ENCODE results near the gene WBP4. TPM values are rescaled to one million over a fixed set of nuclear protein-coding genes. Genes with fewer than 3 reads are reported as not detected.

The WBP4 gene
- total RNA-seq (2012; rRNA removed) (4.3 and 11.4 TPM in 2 replicates), polyA plus RNA-seq (2012; rRNA removed) (9.6 and 11.0 TPM in 2 replicates), Bru-seq, nascent RNA (percentile 87 among the genes with signal in this experiment), BruChase-seq, experiment 1, labeled RNA remaining after a 6-hour chase (percentile 76 among the genes with signal in this experiment), BruChase-seq, experiment 2, labeled RNA remaining after a 2-hour chase (percentile 78 among the genes with signal in this experiment)
- polyA plus RNA-seq (2012; cell fraction: cytosol; rRNA removed) = 1.1 and 1.7 TPM in 2 replicates
- 0.85 and 6.2 TPM in 2 replicates for polyA plus RNA-seq (2012; cell fraction: nucleus; rRNA removed; ENCODE audit: low replicate concordance)
- long read RNA-seq, transcript WBP4-201 (10 exons, 2,623 nt) = major isoform, 8 of 20 reads
- long read RNA-seq, partial matches to known transcripts = 12 of 20 reads
- long read RNA-seq, other reads (novel, unspliced or antisense) = 0 of 20 reads

GRCh38 chr13:41061075-41061913 is at the start of gene WBP4:
Gene WBP4, plus strand, starts transcription at chr13:41061509. Its CDS starts 165 bp downstream, at chr13:41061674.
- H2AFZ ChIP-seq (replicated peaks; ENCODE audit: low read length, poor library complexity) = peak within 1 kb of the TSS; percentile 91
- in situ Hi-C loops (cut with MboI; ENCODE audit: low sequenced_read_pairs) (no loop called here), dilution Hi-C loops (cut with HindIII; ENCODE audit: low sequenced_read_pairs, unreplicated experiment) (no loop called here), intact Hi-C loops (cut with micrococcal nuclease) (loop anchor here (2.0 to 5.0 kb wide), 3 partner anchors 89 to 272 kb away; partner anchors contain the start of genes NAA16 and SLC25A15)
- peak within 1 kb of the TSS; percentile 94 for H2BK5ac ChIP-seq (ENCODE audit: low read depth, low read length, poor library complexity, severe bottlenecking)
- ChIA-PET CTCF (interaction anchor here (0.6 to 0.8 kb wide), 2 partner anchors 86 to 272 kb away, joined by 3 read pairs; partner anchors contain the start of gene SLC25A15), POLR2A (ENCODE audit: unreplicated experiment) (no interaction called here)
- H4K91ac ChIP-seq (ENCODE audit: insufficient read depth, low read depth, low read length) = peak within 1 kb of the TSS; percentile 99
- peak within 1 kb of the TSS; percentile 84 for H2BK20ac ChIP-seq (ENCODE audit: low read depth, low read length)
- peak; percentile 95 for DNase-seq
- H3K9me1 ChIP-seq (ENCODE audit: insufficient read depth, low read length) = peaks cover 8% of the 10 kb centered on the region
- peak within 1 kb of the TSS; percentile 82 for H3K4me3 ChIP-seq (ENCODE audit: insufficient read depth, low read depth, low read length)
- no peaks in the 10 kb centered on the region for H3K27me3 ChIP-seq (ENCODE audit: control insufficient read depth, insufficient read depth, low read length)
- peak within 1 kb of the TSS; percentile 93 for H3K27ac ChIP-seq (ENCODE audit: insufficient read depth, low read length)
- H3K56ac ChIP-seq (ENCODE audit: extremely low read depth, insufficient read depth, low read length) = peak within 1 kb of the TSS; percentile 99
- peak within 1 kb of the TSS; percentile 98 for H3K23ac ChIP-seq (ENCODE audit: low read depth, low read length)
- H4K20me1 ChIP-seq (ENCODE audit: insufficient read depth, low read length) = peaks cover 28% of the 10 kb centered on the region
- peaks cover 4% of the 10 kb centered on the region for H3K36me3 ChIP-seq (ENCODE audit: control insufficient read depth, insufficient read depth, low read length)
- H3K18ac ChIP-seq (ENCODE audit: low read depth, low read length) = peak within 1 kb of the TSS; percentile 95
- peak within 1 kb of the TSS; percentile 97 for H2AK9ac ChIP-seq (replicated peaks; ENCODE audit: low read depth, low read length, poor library complexity)
- H3K4ac ChIP-seq (ENCODE audit: low read depth, low read length) = peak within 1 kb of the TSS; percentile 95
- peak within 1 kb of the TSS; percentile 67 for H2AK5ac ChIP-seq (ENCODE audit: low read depth, low read length)
- H4K5ac ChIP-seq (ENCODE audit: low read depth, low read length) = peak within 1 kb of the TSS; percentile 90
- H3K14ac ChIP-seq (replicated peaks; ENCODE audit: low read depth, low read length) = peak within 1 kb of the TSS; percentile 96
- WGBS, 2 experiments (ENCODE audit: extremely low coverage in 2 of 2, insufficient read length in 1 of 2) = 0% methylated on average over 16 of the region's 71 CpGs; no CpG with 5 or more reads in 1 of the 2 experiments
- peaks cover 6% of the 10 kb centered on the region for H3K4me1 ChIP-seq (ENCODE audit: control insufficient read depth, insufficient read depth, low read length)
- peak within 1 kb of the TSS; percentile 86 for H3K4me2 ChIP-seq (ENCODE audit: low read depth, low read length)
- BruUV-seq (replicated peaks) = no TSS peak
- peak within 1 kb of the TSS; percentile 90 for H2BK120ac ChIP-seq (ENCODE audit: low read depth, low read length)
- H3K79me1 ChIP-seq (ENCODE audit: low read depth in 1 of 2, low read length in 2 of 2) = peaks cover 3 to 28% of the 10 kb centered on the region in 2 experiments; a peak in 3 of 4 replicates
- ATAC-seq (ENCODE audit: low read depth) = peak; percentile 70
- no peaks in the 10 kb centered on the region for H3K9me3 ChIP-seq (ENCODE audit: control insufficient read depth, insufficient read depth, low read length)
- H4K8ac ChIP-seq (ENCODE audit: low read depth in 2 of 2, low read length in 2 of 2) = peak within 1 kb of the TSS; percentile 91 to 98
- H3K9ac ChIP-seq (ENCODE audit: low read depth, low read length) = peak within 1 kb of the TSS; percentile 94
- H2BK15ac ChIP-seq (ENCODE audit: low read depth, low read length) = peak within 1 kb of the TSS; percentile 87; the same call in 2 of the 3 replicates
- TF ChIP-seq MAZ (IDR thresholded peaks at IDR 0.05; ENCODE audit: borderline replicate concordance, low read depth, low read length) = peak; percentile 74
- no peak for TF ChIP-seq RFX5 (IDR thresholded peaks at IDR 0.05; ENCODE audit: low read depth, low read length)
- no peak for TF ChIP-seq ELK1 (IDR thresholded peaks at IDR 0.05; ENCODE audit: borderline replicate concordance, low read depth, low read length)
- peak; percentile 25; the same call in 1 of the 2 replicates for TF ChIP-seq MXI1 (IDR thresholded peaks at IDR 0.05; ENCODE audit: borderline replicate concordance, low read depth, low read length)
- TF ChIP-seq CHD1 (IDR thresholded peaks at IDR 0.05; ENCODE audit: low read depth, low read length) = peak; percentile 83; the same call in 1 of the 2 replicates
- TF ChIP-seq FOS (IDR thresholded peaks at IDR 0.05; ENCODE audit: low read depth, low read length) = no peak
- TF ChIP-seq RAD21 (IDR thresholded peaks at IDR 0.05; ENCODE audit: low read length) = no peak; the same call in 1 of the 2 replicates
- TF ChIP-seq, protein P1, sequence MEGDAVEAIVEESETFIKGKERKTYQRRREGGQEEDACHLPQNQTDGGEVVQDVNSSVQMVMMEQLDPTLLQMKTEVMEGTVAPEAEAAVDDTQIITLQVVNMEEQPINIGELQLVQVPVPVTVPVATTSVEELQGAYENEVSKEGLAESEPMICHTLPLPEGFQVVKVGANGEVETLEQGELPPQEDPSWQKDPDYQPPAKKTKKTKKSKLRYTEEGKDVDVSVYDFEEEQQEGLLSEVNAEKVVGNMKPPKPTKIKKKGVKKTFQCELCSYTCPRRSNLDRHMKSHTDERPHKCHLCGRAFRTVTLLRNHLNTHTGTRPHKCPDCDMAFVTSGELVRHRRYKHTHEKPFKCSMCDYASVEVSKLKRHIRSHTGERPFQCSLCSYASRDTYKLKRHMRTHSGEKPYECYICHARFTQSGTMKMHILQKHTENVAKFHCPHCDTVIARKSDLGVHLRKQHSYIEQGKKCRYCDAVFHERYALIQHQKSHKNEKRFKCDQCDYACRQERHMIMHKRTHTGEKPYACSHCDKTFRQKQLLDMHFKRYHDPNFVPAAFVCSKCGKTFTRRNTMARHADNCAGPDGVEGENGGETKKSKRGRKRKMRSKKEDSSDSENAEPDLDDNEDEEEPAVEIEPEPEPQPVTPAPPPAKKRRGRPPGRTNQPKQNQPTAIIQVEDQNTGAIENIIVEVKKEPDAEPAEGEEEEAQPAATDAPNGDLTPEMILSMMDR (conservative IDR thresholded peaks at IDR 0.05; ENCODE audit: low read depth, low read length) = peak; percentile 20; the same call in 1 of the 2 replicates
- no peak for TF ChIP-seq NFE2L2 (IDR thresholded peaks at IDR 0.05; ENCODE audit: low read depth, low read length)
- no peak for TF ChIP-seq CEBPB (IDR thresholded peaks at IDR 0.05; ENCODE audit: low read depth, low read length)
- no peak for TF ChIP-seq RCOR1 (IDR thresholded peaks at IDR 0.05; ENCODE audit: insufficient replicate concordance, low read length)

All from IMR-90 (cell line).